Cardiac muscle cell (in vitro differentiated cells and primary cell): ENCODE results near the gene SEPTIN12. TPM values are rescaled to one million over a fixed set of nuclear protein-coding genes. Genes with fewer than 3 reads are reported as not detected.

Source experiments
- DNase-seq, 2 donors: peaks; one replicate each; pipeline versions ENCODE4 v3.0.0 to v3.0.0-alpha.2; 2010 to 2017; ENCODE audit warnings: low read depth in 1 of 2, low spot score in 1 of 2
- H3K27ac ChIP-seq: fragments of 200-600 bp; sonication (generic); 2 replicates; pipeline ENCODE4 v1.5.1; 2016
- H3K27me3 ChIP-seq: fragments of 200-600 bp; sonication (generic); 2 replicates; pipeline ENCODE4 v1.6.0; 2016; ENCODE audit warnings: control low read depth
- H3K36me3 ChIP-seq: fragments of 200-600 bp; sonication (generic); 2 replicates; pipeline ENCODE4 v1.5.1; 2016; ENCODE audit warnings: control low read depth
- H3K4me1 ChIP-seq: fragments of 200-600 bp; sonication (generic); 2 replicates; pipeline ENCODE4 v1.8.1; 2017; ENCODE audit warnings: low read depth, mild to moderate bottlenecking, mixed run types
- H3K4me3 ChIP-seq: fragments of 200-600 bp; sonication (generic); 2 replicates; pipeline ENCODE4 v1.5.1; 2016; ENCODE audit warnings: mild to moderate bottlenecking
- H3K9me3 ChIP-seq: fragments of 200-600 bp; sonication (generic); 2 replicates; pipeline ENCODE4 v1.5.1; 2017; ENCODE audit warnings: low read depth, mild to moderate bottlenecking, control low read depth
- CTCF ChIP-seq: IDR thresholded peaks from 2 replicates; pipeline ENCODE4 v1.5.1; 2012; ENCODE audit warnings: low read depth, mild to moderate bottlenecking, low read length
- polyA plus RNA-seq: library from polyadenylated mRNA; unstranded; fragments of >200 nt; fragmentation: Nextera tagmentation; extraction: Ambion mirVana; gene quantifications from 2 replicates; pipeline ENCODE4 v1.2.1, GENCODE V29; 2016
- total RNA-seq: library from RNA; depleted of rRNA; stranded (reverse); fragments of >200 nt; gene quantifications from 2 replicates; pipeline ENCODE4 v1.2.3, GENCODE V29; 2016

The SEPTIN12 gene
- total and polyA plus RNA-seq, 2 experiments from 2014 or later = 2.9 to 7.3 TPM

GRCh38 chr16:4749700-4750257, 38.4 kb downstream of the SEPTIN12 start:
- H3K4me1 ChIP-seq = no peaks in the 10 kb centered on the region
- H3K36me3 ChIP-seq = peaks cover 15% of the 10 kb centered on the region

GRCh38 chr16:4748682-4749411, 39.3 kb downstream of the SEPTIN12 start:
- no peaks in the 10 kb centered on the region for H3K27me3 ChIP-seq
- no peak for DNase-seq
- peaks cover 15% of the 10 kb centered on the region for H3K36me3 ChIP-seq
- no peak overlapping the region for H3K4me3 ChIP-seq
- no peak overlapping the region for H3K27ac ChIP-seq
- no peak for TF ChIP-seq CTCF
- H3K9me3 ChIP-seq = no peaks in the 10 kb centered on the region
- H3K4me1 ChIP-seq = no peaks in the 10 kb centered on the region

More at GRCh38 chr16:4749700-4750257, 38.4 kb downstream of the SEPTIN12 start:
- no peak for TF ChIP-seq CTCF
- Histone ChIP-seq H3K27ac (no peak overlapping the region), H3K27me3 (no peaks in the 10 kb centered on the region), H3K9me3 (no peaks in the 10 kb centered on the region), H3K4me3 (no peak overlapping the region)
- no peak for DNase-seq

- TF ChIP-seq CTCF = no peak
- Histone ChIP-seq H3K4me3 (no peak overlapping the region), H3K27ac (no peak overlapping the region), H3K36me3 (peaks cover 9% of the 10 kb centered on the region), H3K4me1 (no peaks in the 10 kb centered on the region), H3K27me3 (no peaks in the 10 kb centered on the region), H3K9me3 (no peaks in the 10 kb centered on the region)
- DNase-seq = no peak
Measured at GRCh38 chr16:4747906-4748681, 40.1 kb downstream of the SEPTIN12 start.

GRCh38 chr16:4746991-4747574, 41.1 kb downstream of the SEPTIN12 start:
- H3K27ac ChIP-seq = no peak overlapping the region
- H3K27me3 ChIP-seq = no peaks in the 10 kb centered on the region
- TF ChIP-seq CTCF = no peak
- H3K36me3 ChIP-seq = peaks cover 5% of the 10 kb centered on the region
- no peak overlapping the region for H3K4me3 ChIP-seq
- peak in 1 of 2 donors; percentile 58 for DNase-seq
- H3K9me3 ChIP-seq = no peaks in the 10 kb centered on the region
- no peaks in the 10 kb centered on the region for H3K4me1 ChIP-seq

- Histone ChIP-seq H3K27ac (no peak overlapping the region), H3K4me1 (no peaks in the 10 kb centered on the region), H3K9me3 (no peaks in the 10 kb centered on the region), H3K4me3 (no peak overlapping the region), H3K36me3 (peaks cover 4% of the 10 kb centered on the region), H3K27me3 (no peaks in the 10 kb centered on the region)
- DNase-seq = no peak
- no peak for TF ChIP-seq CTCF
Measured at GRCh38 chr16:4746215-4746614, 41.9 kb downstream of the SEPTIN12 start.
